Activated CD8-positive, alpha-beta memory T cell treated with anti-CD3 and anti-CD28 coated beads, Interleukin-2, amount 50 U/mL, for 1 hour (primary cell): Measurements from ENCODE around the gene PLA2G7.

Experiments
- DNase-seq: peaks from one replicate; pipeline ENCODE4 v3.0.0-alpha.2; 2020; ENCODE audit errors: extremely low read depth

PLA2G7 gene

DNA sequence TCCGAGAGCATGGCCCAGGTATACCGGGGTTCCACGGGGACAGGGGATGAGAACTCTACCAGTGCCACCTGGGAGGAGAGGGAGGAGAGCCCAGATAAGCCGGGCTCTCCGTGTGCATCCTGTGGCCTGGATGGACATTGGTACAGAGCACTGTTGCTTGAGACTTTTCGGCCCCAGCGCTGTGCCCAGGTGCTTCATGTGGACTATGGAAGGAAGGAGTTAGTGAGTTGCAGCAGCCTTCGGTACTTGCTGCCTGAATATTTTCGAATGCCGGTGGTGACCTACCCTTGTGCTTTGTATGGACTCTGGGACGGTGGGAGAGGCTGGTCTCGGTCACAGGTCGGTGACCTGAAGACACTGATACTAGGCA lies 46.2 kb downstream of the PLA2G7 start:
- no peak for DNase-seq

DNA sequence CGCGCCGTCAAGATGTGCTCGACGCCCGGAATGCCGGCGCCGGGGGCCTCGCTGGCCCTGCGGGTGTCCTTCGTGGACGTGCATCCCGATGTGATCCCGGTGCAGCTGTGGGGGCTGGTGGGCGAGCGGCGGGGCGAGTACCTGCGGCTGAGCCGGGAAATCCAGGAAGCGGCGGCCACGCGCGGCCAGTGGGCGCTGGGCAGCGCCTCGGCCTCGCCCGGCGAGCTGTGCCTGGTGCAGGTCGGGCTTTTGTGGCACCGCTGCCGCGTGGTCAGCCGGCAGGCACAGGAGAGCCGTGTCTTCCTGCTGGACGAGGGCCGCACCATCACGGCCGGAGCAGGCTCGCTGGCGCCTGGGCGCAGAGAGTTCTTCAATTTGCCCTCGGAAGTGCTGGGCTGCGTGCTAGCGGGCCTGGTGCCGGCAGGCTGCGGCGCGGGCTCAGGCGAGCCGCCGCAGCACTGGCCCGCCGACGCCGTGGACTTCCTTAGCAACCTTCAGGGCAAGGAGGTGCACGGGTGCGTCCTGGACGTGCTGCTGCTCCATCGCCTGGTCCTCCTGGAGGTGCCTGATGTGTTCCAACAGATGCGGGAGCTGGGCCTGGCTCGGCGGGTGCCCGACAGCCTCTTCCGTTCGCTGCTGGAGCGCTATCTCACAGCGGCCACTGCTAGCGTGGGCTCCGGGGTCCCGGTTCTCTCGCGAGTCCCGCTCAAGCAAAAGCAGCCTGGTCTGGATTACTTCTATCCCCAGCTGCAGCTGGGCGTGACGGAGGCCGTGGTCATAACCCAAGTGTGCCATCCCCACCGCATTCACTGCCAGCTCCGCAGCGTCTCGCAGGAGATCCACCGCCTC lies 46.8 kb downstream of the PLA2G7 start:
- no peak for DNase-seq

DNA sequence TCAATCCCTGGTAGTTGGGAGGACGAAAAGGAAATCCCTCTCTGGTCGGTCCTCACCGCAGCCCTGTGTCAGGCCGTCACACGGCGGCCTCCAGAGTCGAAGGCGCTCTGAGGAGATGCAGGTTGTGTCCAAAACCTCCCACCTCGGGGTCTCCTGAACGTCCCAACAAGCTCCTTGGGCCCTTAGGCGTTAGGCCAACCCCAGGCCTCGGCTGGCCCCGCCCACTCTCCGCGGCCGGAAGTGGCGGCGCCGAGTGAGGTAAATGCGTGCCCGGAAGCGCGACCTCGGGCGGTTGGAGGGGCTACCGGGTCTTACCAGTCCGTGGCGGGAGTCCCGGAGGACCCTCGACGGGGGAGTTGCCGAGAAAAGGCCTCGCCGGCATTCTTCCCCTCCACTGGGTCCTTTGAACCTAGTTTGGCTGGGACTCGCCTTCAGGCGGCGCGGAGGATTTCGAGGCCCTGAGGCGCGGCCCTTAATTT lies 47.5 kb downstream of the PLA2G7 start, which contains the start of gene TDRD6:
Gene TDRD6, plus strand, starts transcription at position 267 of the 479 bp plus-strand sequence. CDS start 244 bp downstream, outside the sequence.
- DNase-seq = no peak

DNA sequence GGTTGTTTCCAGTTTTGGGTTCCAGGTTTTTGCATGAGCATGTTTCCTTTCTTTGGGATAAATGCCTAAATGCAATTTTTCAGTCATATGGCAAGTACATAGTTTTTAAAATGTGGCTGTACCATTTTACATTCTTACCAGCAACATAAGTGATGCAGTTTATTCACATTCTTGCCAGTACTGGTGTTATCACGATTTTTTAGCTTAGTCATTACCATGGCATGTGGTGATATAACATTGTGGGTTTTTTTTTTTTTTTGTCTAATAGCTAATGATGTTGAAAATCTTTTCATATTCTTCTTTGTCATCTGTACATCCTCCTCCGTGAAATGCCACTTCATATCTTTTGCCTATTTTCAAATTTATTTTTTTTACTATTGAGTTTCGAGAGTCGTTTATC lies 50.4 kb downstream of the PLA2G7 start:
- DNase-seq = no peak

DNA sequence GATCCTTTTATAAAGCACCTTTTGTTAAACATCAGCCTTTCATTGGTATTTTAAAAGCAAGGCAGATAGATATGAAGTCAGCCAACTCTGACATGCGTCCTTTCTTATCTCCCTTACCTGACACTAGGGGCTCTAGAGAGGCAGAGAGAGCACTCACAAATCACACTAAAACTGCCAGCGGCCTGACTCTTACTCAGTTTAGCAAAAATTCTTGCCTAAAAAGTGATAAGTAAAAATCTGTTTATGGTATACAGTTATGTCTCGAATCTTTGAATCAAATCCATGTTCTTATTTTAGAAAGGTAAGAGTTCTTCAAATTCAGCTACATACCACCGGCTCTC lies 57.9 kb downstream of the PLA2G7 start:
- no peak for DNase-seq

DNA sequence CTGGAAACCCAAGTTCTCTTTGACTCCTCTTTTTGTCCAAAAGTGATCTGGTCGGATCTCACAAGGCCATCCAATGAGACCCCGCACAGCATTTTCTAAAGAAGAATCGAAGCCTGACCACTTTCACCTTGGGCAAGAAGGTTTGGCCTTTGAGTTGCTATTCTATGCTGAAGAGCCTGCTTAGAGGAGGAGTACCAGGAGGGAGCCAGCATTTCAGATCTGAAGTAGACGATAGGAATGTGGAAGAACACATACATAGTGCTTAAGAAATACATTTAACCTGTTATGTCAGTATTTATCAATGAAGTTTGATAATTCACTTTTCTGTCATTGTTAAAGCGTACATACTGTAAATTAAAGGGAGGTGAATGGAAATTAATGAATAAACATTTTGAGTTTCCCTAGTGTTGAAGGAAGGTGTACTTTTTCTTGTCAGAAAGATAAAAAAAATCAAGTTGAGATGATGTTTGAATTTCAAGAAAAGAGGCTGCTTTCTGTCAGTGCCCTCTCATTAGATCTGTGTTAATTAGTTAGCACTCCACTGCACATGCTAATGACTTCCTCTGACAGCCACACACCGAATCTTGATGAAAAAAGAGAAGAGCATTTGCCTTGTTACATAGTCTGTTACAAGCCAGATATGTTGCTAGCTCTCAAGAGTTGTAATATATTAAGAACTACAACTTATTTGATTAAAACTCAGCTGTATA lies 58.4 kb downstream of the PLA2G7 start:
- DNase-seq = no peak

DNA sequence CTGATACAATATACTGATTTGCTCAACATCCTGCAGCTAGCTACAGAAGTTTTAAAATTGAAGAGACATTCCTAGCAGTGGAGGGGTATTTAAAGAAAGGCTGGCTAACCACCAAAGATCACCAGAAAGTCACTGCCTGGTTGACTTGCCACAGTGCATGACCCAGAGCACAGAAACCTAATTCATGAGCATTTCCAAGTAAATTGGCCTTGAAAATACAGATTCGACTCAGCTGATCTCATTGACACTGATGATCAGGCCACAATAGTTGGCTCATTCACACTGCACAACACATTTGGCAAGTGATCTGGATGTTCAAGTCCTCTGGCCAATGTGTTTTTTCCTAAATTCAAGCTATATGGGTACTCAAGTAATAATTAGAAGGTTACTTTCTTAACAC lies 60.8 kb downstream of the PLA2G7 start:
- no peak for DNase-seq

DNA sequence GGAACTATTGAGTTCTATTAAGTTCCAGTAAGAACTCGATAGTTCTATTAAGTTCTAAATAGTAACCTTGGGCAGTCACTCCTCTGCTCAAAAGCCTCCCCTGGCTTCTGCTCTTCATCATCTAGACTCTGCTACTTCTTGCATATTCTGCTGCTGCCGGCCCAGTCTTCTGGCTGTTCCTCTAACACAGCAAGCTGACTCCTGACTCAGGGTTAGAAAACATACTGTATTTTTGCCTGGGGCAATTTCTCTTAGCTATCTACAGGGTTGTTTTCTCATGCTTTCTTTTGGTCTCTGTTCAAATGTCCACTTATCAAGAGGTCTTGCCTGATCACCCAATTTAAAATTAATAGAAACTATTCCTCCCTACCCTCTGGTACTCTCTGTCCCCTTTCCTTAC lies 67.8 kb downstream of the PLA2G7 start:
- no peak for DNase-seq

DNA sequence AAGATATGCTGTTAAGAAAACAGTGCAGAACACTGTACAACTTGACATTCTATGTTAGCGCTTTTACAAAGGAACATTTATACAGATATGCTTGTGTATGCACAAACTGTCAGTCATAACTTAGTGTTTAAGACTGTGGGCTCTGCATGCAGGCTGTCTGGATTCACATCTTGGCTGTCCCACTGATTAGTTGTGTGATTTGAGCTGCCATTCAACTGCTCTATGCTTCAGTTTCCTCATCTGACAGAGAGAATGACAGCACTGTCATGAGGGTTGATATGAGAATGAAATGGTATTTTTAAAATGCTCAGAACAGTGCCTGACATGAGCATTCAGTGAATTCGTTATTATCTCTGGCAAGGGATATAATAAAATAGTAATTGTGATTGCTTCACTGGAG lies 73.7 kb downstream of the PLA2G7 start:
- no peak for DNase-seq

DNA sequence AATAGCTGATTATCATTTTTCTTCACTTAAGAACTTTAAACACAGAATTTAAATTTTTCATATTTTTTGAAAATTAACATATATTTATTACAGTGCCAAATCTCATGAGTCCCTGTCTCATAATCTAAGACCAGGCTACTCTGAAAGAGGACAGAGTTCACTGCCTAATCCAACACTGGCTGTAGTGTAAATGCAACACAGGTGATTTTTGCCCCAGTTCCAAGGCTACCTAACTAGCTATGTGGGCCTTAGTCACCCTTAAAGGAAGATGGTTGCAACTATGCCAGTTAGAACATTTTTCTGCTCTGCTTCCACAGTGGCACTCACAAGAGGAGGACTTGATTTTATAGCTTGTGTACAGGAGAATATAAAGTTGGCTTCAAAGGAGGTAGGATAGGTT lies 77.5 kb downstream of the PLA2G7 start:
- DNase-seq = no peak

DNA sequence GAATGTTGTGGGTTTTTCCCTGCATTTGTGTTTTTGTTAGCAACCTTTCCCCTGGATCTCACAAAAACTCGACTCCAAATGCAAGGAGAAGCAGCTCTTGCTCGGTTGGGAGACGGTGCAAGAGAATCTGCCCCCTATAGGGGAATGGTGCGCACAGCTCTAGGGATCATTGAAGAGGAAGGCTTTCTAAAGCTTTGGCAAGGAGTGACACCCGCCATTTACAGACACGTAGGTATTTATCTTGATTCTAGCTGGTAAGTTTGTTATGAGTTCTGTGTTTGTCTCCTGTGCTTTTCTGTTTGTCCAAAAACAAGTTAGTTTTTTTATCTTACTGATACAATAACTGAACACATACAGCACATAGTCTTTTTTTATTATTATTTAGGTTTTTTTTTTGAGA lies 79.4 kb downstream of the PLA2G7 start:
- no peak for DNase-seq
